Hepatic stellate cell (primary cell): ENCODE data around the gene SLC2A8.

Source experiments
- DNase-seq: peaks from one replicate; pipeline ENCODE4 v3.0.0; 2011; ENCODE audit warnings: low spot score

SLC2A8 gene

GRCh38 chr9:127396808-127397645 lies at the start of gene SLC2A8:
SLC2A8 (plus strand) TSS chr9:127397169; CDS start chr9:127397231, 62 bp downstream.
- peak; percentile 96 for DNase-seq

GRCh38 chr9:127347831-127348776 lies 48.9 kb upstream of the SLC2A8 start:
- DNase-seq: peak; percentile 64

GRCh38 chr9:127349483-127350113 lies 47.4 kb upstream of the SLC2A8 start:
- no peak for DNase-seq

GRCh38 chr9:127351182-127352166 lies 45.5 kb upstream of the SLC2A8 start:
- no peak for DNase-seq

GRCh38 chr9:127353882-127354281 lies 43.1 kb upstream of the SLC2A8 start:
- no peak for DNase-seq

- no peak for DNase-seq
Measured at GRCh38 chr9:127356906-127357305, 40.1 kb upstream of the SLC2A8 start.

- no peak for DNase-seq
Measured at GRCh38 chr9:127358023-127358535, 38.9 kb upstream of the SLC2A8 start.

- no peak for DNase-seq
Measured at GRCh38 chr9:127358770-127359169, 38.2 kb upstream of the SLC2A8 start.

GRCh38 chr9:127360250-127360649 lies 36.7 kb upstream of the SLC2A8 start:
- DNase-seq: no peak

GRCh38 chr9:127360829-127361228 lies 36.1 kb upstream of the SLC2A8 start:
- DNase-seq: peak; percentile 19

GRCh38 chr9:127361561-127361960 lies 35.4 kb upstream of the SLC2A8 start:
- no peak for DNase-seq

- no peak for DNase-seq
Measured at GRCh38 chr9:127362829-127363228, 34.1 kb upstream of the SLC2A8 start.

- DNase-seq: no peak
Measured at GRCh38 chr9:127365461-127365860, 31.5 kb upstream of the SLC2A8 start.

GRCh38 chr9:127366594-127366993 lies 30.4 kb upstream of the SLC2A8 start:
- no peak for DNase-seq

GRCh38 chr9:127368852-127369402 lies 28.0 kb upstream of the SLC2A8 start:
- no peak for DNase-seq

- DNase-seq: no peak
Measured at GRCh38 chr9:127369428-127369827, 27.5 kb upstream of the SLC2A8 start.

GRCh38 chr9:127370147-127370579 lies 26.8 kb upstream of the SLC2A8 start:
- no peak for DNase-seq

- no peak for DNase-seq
Measured at GRCh38 chr9:127370672-127371648, 26.0 kb upstream of the SLC2A8 start.

GRCh38 chr9:127380479-127380878 lies 16.5 kb upstream of the SLC2A8 start:
- DNase-seq: no peak
